GM18868 (cell line): Measurements from ENCODE around the gene OR2W1.

Source experiments
- ATAC-seq: cut with Tn5 transposase; IDR thresholded peaks from one replicate; pipeline ENCODE4 v1.9.1; 2021; ENCODE audit warnings: mild to moderate bottlenecking, moderate library complexity; ENCODE audit not compliant: unreplicated experiment

OR2W1 gene

GRCh38 chr6:29005183-29005885, 39.6 kb downstream of the OR2W1 start, which contains the start of gene ZNF311:
TSS of gene ZNF311 (minus strand) at chr6:29005315. CDS start at chr6:29003954, 1,361 bp downstream.
- no peak for ATAC-seq

- no peak for ATAC-seq
Measured at GRCh38 chr6:28996844-28997510, 48.0 kb downstream of the OR2W1 start.

- no peak for ATAC-seq
Measured at GRCh38 chr6:28995093-28995650, 49.8 kb downstream of the OR2W1 start.
